Mesenteric fat pad (tissue), 1 donor: ENCODE results near the gene SPTLC2. TPM values are rescaled to one million over a fixed set of nuclear protein-coding genes. Genes with fewer than 3 reads are reported as not detected.
"Not testable (repeated sequence)": the region's sequence is repeated elsewhere in the genome, so short reads cannot be mapped to it uniquely, and the experiment has no call there.

Experiments used
- DNase-seq: peaks from one replicate; pipeline ENCODE4 v3.0.0-alpha.2; 2020; ENCODE audit warnings: low spot score
- total RNA-seq: library from RNA; stranded (reverse); fragmentation: NEBNext Ultra II Directional; extraction: Animal tissue kit (Norgen Biotek cat#: 25700); gene quantifications from one replicate; pipeline ENCODE4 v1.2.1, GENCODE V29; 2021
- donor health status: DM: yes; HTN: yes; CAD: no.

Gene SPTLC2
- total RNA-seq, 1 donor from 2014 or later: 75.2 TPM

DNA sequence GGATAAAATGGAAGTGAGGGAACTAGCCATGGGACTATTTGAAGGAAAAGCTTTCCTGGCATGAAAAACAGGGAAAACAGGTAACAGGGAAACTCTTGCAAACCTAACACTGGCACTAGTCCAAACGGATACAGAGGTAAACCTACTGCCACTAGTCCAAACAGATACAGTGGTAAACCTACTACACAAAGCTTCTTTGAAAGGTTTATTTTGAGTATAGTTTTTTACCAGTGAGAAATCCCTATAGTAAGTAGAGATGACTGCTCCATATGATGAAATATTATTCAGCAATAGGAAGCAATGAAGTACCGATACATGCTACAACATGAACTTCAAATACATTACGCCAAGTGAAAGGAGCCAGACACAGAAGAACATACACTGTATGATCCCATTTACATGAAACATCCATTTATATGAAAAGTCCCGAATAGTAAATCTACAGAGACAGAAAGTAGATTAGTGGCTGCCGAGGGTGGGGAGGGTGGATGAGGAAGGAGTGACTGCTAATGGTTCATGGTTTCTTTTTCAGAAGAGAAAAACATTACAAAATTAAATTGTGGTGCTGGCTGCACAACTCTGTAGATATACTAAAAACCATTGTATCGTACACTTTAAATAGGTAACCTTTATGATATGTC is 25.5 kb downstream of the SPTLC2 start:
- DNase-seq: no peak

DNA sequence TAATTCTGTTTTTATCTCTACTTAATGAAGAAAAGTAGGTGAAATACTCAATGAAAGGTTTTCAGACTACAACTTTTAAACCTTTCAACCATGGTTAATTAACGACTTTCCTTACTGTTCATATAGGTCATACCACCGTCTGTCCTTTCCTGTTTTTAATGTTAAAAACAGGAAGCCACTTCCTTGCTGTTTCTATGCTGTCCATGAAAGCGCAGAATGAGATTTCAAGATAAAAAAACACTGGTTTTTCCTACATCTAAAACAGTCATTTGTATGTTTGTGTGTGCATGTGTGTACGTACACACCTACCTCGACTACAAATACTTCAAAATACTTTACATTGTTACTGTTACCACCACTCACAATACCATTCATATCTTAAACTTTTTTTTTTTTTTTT is 27.3 kb downstream of the SPTLC2 start:
- no peak for DNase-seq

DNA sequence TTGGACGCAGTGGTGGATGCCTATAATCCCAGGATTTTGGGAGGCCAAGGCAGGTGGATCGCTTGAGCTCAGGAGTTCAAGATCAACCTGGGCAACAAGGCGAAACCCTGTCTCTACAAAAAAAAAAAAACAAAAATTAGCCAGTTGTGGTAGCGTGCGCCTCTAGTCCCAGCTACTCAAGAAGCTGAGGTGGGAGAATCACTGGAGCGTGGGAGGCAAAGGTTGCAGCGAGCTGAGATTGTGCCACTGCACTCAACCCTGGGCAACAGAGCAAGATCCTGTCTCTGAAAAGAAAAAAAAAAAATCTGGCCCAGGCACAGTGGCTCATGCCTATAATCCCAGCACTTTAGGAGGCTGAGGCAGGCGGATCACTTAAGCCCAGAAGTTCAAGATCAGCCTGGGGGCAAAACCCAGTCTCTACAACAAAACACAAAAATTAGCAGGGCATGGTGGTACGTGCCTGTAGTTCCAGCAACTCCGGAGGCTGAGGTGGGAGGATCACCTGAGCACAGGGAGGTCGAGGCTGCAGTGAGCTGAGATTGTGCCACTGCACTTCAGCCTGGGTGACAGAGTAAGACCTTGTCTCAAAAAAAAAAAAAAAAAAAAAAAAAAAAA is 27.9 kb downstream of the SPTLC2 start:
- DNase-seq: not testable (repeated sequence)

DNA sequence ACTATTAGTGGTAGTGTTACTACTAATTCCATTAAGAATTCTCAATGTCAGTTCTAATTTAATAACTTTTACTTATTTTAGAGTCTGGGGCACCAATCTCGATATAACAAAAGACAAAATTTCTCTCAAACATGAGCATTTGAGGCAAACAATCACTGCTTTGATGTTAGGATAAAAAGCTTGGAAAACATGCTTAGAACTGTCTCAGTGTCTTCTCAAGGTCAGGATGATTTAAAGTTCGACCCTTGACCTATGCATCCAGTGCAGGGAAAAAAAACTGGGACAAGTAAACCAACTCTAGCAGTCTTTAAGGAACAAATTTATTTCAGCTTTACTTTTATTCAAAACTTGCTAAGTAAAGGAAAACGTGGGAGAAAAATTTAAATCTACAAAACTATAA is 31.1 kb downstream of the SPTLC2 start:
- DNase-seq: no peak

DNA sequence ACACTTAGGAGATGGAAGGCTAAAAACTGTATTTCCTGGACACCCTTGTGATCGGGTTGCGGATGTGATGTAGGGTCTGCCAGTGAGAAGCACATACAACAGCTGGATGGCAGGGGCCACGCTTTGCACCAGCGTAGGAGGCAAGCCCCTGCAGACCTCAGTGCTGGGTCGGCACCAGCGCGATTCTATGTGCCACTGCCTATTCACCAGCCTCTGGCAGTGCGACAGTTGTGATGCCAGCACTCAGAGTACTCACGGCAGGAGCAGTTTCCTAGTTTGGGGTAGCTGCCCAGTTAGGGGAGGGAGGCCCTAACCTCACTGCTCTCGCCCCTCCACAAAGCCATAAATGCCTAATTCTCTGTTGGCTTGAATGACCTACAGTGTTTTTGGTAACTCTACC is 31.6 kb downstream of the SPTLC2 start:
- DNase-seq: no peak

DNA sequence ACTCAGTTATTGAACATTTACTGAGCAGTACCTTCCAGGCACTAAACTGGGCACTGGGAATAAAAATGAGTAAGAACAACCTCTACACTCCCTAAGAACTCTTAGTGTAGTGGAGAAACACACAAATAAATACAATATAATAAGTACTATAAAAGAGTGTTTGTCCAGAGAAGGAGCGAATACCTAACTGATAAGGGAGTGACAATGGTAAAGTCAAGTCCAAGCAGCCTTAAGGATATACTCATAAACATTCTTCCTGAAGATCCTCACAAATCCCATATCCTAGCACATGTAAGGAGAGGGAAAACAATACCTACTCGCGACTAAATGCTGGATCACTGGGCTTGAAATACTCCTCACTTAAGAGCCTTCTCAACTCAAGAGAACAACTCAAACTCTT is 32.8 kb downstream of the SPTLC2 start:
- DNase-seq: no peak

DNA sequence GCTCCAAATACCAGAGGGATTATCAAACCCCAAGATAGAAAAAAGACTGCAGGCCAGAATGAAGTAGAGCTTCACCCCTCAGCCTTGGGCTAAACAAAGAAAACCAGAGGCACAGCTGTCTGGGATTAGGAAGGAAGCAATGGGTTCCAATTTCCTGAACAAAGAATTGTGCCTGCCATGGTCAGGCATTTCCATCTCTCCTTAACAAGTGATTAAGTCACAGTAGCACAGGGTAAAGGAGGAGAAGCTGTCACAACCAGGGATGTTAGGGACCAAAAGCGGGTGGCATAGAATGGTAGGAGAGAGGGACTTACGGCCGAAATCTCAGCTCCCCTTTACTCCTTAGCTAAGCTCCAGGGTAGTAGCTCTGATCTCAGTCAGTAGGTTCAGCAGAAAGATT is 33.9 kb downstream of the SPTLC2 start:
- DNase-seq: no peak

DNA sequence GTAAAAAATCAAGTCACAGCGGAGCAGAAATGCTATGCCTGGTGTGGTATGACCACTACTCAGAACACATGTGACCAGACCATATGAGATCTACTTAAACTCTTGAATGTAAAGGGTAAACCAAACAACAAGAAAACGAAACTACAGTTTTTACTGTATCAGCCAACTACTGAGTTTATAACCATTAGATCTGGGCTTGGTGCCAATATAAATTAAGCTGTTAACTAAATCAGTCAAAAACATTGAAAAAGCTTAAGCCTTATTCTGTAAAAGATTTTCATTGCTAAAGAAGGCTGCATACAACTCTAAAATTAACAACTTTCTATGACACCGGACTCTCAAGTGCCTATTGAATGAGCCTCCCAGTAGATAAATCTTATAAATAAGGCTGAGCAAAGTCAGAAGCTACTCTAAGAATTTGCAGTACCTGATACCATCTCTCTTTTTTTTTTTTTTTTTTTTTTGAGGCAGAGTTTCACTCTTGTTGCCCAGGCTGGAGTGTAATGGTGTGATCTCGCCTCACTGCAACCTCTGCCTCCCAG is 35.4 kb downstream of the SPTLC2 start:
- no peak for DNase-seq

DNA sequence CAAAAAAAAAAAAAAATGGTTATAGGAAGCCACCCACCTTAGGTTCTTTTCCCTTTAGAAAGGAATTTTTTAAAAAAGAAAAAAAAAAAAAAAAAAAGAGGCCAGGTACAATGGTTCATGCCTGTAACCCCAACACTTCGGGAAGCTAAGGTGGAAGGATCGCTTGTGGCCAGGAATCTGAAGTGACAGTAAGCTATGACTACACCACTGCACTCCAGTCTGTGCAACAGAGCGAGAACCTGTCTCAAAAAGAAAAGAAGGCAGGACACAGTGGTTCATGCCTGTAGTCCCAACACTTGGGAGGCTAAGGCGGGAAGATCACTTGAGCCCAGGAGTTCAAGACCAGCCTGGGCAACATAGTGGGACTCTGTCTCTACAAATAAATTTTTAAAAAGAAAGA is 36.0 kb downstream of the SPTLC2 start:
- no peak for DNase-seq

DNA sequence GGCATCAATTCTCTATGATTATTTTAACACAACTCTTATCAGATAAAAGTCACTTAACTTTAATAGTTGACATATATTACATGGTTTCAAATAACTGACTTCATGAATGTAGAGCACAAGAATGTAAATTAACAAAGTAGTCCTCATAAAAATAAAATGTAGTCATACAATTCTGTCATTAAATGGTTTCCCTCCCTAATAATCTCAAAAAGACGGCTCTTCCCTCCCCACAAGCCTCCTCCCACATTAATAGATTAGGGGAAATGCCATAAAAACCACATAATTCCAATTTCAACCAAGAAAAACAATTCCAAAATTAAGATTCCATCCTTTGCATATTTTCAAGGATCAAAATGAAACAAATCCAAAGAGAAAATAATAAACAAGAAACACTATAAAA is 36.7 kb downstream of the SPTLC2 start:
- no peak for DNase-seq

DNA sequence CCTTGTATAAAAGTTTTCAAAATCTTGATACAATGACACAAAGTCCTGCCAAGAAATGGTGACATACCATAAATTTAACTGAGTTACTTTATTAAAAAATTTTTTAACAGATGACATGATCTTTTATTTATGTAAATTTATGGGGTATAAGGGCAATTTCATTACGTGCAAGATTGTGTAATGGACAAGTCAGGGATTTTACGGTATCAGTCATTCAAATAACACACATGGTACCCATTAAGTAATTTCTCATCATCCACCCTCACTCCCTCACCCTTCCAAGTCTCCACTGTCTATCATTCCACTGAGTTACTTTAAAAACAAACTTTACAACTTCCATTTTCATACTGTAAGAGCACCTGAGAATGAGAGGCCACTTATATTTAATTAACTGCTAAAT is 37.4 kb downstream of the SPTLC2 start:
- no peak for DNase-seq

DNA sequence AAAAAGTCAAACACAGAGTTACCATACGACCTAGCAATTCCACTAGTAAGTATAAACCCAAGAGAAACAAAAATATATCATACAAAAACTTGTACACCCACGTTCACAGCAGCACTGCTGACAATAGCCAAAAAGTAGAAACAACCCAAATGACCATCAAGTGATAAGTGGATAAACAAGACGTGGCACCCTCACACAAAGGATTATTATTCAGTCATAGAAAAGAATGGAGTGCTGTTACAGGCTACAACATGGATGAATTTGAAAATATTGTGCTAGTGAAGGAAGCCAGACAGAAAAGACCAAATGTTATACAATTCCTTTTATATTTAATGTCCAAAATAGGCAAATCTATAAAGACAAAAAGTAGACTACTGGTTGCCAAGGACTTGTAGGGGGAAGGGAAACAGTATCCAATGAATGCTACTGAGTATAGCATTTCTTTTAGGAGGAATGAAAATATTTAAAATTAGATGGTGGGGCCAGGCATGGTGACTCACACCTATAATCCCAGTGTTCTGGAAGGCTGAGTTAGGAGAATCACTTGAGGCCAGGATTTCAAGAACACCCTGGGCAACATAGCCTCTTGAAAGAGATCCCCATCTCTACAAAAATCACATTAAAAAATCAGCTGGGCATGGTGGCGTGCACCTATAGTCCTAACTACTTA is 41.9 kb downstream of the SPTLC2 start:
- no peak for DNase-seq

DNA sequence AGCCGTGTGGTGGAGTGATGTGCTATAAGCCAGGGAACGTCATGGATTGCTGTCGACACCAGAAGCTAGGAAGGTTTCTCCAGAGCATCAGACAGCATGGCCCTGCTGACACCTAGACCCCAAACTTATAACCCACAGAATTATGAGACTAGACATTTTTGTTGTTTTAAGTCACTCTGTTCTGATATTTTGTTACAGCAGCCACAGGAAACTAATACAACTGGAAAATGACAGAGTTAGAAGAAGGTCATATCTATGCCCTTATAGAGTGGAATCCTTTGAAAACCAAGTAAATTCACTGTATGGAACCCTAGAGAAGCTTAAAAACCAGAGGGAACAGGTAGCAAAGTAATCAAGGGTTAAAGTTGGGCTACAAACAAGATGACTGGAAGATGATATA is 42.5 kb downstream of the SPTLC2 start:
- DNase-seq: no peak

DNA sequence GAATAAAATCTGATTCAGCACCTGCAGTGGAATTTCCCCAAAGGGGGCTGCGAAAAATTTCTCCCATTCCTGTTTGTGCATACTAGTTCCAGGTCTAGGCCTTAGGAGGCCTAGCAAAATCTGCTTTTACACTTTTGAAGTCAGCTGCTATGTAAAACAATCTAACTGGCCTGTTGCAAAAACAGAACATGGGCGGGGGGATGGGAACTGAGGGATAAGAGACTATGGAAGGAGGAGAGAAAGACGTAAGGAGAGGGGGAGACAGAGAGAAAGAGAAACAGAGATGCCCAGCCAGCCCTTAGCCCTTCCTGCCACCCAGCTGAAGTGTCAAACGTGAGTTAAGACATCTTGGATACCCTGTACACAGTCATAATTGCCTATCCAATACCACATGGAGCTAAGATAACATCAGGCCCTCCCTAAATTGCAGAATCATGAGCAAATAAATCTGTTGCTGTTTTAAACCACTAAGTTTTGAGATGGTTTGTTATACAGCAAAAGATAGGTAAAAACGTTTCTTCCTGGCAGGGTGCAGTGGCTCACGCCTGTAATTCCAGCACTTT is 45.6 kb downstream of the SPTLC2 start:
- DNase-seq: no peak

DNA sequence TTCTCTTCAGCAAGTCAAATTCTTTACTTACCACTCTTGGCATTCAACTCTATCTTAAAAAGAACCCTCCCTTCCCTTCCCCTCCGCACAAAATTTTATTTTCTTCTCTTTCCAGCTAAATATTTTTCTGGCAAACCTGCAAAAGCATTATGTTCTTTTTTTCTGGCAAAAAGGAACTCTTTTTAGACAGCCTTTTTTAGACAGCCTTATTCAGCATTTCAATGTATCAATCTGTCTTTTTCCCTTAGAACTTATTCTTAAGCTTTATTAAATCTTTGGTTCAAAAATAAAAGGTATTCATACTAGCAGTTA is 50.5 kb downstream of the SPTLC2 start:
- DNase-seq: no peak

DNA sequence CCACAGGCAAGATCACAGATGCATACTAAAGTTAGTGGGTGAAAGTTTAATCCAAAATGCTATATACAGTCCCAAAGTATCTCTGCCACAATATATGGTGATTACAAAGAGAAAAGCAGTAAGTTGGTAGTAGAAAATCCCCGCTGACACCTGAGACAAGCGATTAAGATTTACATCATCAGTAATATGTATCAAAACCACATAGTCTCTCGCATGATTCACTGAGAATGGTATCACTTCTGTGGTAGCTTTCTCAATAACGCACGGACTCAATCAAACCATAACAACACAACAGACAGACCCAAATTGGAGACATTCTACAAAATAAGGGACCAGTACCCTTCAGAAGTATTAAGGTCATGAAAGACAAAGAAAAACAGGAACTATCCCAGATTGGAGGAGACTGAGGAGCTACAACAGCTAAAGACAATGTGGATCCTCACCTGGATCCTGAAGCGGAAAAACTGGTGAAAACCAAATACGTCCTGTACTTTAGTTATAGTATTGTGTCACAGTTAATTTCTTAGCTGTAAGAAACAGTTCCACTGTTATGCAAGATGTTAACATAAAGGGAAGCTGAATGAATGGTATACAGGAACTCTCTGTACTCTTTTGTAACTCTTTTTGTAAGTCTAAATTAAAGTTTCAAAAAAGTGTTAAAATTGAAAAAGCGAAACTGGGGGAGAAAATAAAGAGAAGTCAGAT is 51.0 kb downstream of the SPTLC2 start:
- no peak for DNase-seq

DNA sequence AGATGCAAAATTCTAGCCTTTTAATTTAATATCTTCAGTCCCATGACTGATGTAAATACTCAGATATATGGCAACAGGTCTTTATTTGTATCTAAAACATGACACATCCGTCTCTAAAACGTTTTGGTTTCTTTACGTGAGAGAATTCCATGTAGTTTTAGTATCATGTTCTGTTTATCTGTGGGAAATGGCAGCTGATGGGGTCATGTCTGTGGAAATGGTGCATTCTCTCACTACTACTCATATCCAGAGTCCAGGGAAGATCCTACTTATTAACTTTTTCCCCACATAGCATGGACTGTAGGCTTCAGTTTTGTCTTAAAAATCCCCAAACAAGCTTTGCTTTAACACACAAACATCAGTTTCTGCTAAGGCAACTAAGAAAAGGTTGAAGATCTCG is 53.8 kb downstream of the SPTLC2 start:
- DNase-seq: no peak

DNA sequence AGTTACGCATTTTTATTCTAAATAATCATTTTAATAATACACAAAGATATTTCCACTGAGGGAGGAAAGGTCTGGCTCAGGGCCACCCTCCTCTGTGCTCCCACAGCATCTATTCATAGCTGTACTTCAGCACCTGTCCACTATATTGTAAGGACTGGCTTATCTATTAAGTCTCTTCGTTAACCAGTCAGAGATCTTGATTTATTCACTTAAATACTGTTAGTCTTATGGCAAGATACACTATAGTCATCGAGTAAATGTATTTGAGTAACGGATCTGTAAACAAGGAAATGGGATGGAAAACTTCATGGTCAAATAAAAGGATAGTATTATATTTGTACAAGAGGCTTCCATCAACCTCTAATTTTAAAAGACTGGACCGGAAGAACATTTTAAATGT is 54.6 kb downstream of the SPTLC2 start:
- DNase-seq: no peak

DNA sequence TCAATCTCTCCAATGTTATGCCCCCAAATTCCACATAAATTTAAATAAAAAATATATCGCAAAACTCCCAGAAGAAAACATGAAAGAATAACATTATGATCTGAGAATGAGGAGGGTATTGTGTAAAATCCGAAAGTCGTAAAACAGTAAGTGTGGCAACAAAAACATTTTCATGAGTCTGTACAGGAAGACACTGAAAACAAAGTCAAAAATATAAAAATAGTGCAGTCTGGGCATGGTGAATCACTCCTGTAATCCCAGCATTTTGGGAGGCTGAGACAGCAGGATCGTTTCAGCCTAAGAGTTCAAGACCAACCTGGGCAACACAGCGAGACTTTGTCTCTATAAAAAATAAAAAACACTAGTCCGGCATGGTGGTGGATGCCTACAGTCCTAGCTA is 57.1 kb downstream of the SPTLC2 start:
- no peak for DNase-seq

DNA sequence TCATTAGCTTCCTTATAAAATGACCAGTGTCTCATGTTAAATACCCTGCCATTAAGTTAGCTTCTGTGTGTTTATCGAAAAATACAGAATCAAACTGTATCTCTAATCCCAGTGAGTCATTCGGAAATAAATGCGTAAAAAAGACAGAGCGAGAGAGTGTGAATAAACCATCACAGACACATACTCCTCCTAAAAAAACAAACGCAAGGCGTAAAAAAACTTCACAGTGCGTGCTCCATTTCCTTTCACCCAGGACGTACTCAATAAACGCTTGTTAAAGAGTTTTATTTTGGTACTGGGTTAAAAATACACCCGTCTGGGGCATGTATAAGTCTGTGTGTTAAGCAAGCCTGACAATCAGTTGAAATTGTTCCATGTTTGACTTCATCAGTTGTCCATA is 59.0 kb downstream of the SPTLC2 start:
- no peak for DNase-seq

DNA sequence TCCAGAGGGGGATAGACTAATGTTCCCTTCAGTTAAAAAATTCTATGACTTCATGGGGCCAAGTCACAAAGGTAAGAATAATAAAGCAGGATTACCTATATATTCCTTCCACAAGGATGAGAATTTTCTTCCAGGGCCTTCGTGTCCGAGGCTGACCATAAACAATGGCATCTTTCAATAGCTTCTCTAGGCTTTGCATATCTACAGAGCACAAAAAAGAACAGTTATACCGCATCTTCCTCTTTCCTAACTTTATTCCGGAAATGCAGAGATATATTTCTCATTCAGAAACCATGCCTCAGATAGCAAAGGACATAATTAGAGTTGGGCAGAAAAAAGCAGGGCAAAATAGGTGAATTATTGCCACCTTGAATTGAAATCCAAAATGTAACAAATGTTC is 59.5 kb downstream of the SPTLC2 start:
- no peak for DNase-seq
